Activated CD4-positive, alpha-beta T cell treated with anti-CD3 and anti-CD28 coated beads, Interleukin-10, Interleukin-2, amounts not matched to agents 100 ng/mL and 50 ng/mL, durations not matched to agents 16 hours and 8 hours (primary cell): ENCODE data around the gene PRPH.
A peak's percentile ranks its signal among the peaks of the same experiment; 100 is the strongest.

ENCODE experiments used
- DNase-seq: peaks from one replicate; pipeline ENCODE4 v3.0.0-alpha.2; 2020

The PRPH gene

DNA sequence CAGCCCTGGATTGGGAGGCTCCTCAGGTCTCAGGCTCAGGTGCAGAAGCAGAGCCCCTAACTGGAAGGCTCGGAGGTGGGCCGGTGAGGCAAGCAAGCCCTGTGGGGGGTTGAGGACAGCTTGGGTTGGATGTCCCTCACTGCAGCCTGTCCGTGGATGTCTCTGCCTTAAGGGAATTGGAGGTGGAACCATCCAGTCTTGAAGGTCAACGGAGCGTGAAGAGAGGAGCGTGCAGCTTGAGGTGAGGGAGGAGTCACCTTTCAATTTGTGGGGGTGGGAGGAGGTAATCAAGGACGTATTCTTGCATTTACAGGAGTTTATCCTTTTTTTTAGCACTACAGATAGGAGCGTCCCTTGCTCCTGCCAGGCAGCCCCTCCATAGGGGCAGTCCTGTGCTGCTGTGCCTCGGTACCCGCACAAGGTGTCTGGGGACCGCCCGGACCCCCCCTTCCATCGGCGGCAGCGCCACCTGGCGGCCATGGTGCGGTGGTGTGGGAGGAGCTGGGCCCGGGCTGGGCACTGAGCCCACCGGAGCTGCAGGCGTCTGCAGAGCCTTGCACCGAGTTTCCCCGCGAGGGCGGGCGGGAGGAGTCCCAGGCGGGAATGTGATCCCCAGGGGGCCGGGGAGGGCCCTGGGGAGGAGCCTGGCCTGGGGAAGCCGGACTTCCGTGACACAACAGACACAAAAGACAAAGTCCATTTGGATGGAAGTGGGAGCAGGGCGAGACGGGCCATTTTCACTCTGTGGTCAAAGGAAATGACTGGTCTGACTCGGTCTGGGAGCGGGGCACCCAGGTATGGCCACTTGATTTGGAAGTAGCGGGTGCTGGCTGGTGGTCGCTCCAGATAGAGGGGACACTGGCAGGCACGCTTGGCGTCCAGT is 52.6 kb downstream of the PRPH start:
- DNase-seq: peak; percentile 78
